Gastrocnemius medialis (tissue), 4 donors: ENCODE measurements around the gene NHLRC4.

Experiments used
- POLR2A ChIP-seq, 2 donors: fragments of 450-650 bp; IDR thresholded peaks; one replicate each; pipeline ENCODE4 v1.6.1; 2017; ENCODE audit warnings: antibody characterized with exemption in 2 of 2, mild to moderate bottlenecking in 2 of 2, moderate library complexity in 2 of 2
- TF ChIP-seq, protein P1 (sequence below), 5 experiments: fragments of 450-650 bp in 3 of 5; fragments of 200-600 bp in 2 of 5; sonication (generic) in 2 of 5; IDR thresholded peaks in 4 of 5; conservative IDR thresholded peaks in 1 of 5; 1 replicate in 4 of 5; 2 replicates in 1 of 5; pipeline ENCODE4 v1.5.1; 2016 to 2019; ENCODE audit warnings: antibody characterized with exemption in 5 of 5, mild to moderate bottlenecking in 3 of 5, moderate library complexity in 3 of 5

DNA sequence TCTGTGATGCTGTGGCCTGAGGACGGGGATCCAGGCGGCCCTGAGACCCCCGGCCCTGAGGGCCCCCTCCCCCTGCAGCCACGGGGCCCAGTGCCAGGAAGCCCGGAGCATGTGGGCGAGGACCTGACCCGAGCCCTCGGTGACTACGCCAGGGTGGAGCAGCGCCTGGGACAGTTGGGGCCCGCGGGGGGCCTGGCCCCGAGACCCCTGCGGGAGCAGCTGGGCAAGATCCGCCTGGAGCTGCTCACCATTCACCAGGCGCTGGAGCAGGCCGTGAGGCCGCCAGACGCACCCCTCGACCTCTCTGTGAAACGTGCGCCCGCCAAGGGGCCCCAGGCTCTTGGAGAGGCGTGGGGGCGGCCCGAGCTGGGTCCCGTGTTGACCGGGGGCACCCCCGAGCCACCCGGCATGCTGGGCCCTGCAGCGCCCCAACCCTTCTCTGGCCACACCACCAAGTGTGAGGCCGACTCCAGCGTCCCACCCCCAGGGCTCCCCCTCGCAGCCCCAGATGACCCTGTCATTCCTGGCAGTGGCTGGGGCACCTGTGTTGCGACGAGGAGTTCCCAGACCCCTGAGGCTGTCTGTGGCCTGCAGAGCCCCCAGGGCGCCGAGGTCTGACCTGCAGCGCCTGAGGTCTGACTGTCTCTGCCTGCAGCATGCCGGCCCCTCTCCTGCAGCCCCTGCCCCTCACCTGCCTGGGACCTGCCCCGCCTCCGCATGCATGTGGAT is 2.0 kb upstream of the NHLRC4 start:
- TF ChIP-seq, protein P1, sequence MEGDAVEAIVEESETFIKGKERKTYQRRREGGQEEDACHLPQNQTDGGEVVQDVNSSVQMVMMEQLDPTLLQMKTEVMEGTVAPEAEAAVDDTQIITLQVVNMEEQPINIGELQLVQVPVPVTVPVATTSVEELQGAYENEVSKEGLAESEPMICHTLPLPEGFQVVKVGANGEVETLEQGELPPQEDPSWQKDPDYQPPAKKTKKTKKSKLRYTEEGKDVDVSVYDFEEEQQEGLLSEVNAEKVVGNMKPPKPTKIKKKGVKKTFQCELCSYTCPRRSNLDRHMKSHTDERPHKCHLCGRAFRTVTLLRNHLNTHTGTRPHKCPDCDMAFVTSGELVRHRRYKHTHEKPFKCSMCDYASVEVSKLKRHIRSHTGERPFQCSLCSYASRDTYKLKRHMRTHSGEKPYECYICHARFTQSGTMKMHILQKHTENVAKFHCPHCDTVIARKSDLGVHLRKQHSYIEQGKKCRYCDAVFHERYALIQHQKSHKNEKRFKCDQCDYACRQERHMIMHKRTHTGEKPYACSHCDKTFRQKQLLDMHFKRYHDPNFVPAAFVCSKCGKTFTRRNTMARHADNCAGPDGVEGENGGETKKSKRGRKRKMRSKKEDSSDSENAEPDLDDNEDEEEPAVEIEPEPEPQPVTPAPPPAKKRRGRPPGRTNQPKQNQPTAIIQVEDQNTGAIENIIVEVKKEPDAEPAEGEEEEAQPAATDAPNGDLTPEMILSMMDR (IDR thresholded peaks at IDR 0.05 in 4 of 5, conservative IDR thresholded peaks at IDR 0.05 in 1 of 5), result no peak
- no peak for TF ChIP-seq POLR2A (IDR thresholded peaks at IDR 0.05)
